M059J (cell line): ENCODE measurements around the gene HMX2. TPM values are rescaled to one million over a fixed set of nuclear protein-coding genes. Genes with fewer than 3 reads are reported as not detected.
"Not testable (repeated sequence)": the region's sequence is repeated elsewhere in the genome, so short reads cannot be mapped to it uniquely, and the experiment has no call there.

Experiments
- DNase-seq: peaks from one replicate; pipeline ENCODE4 v3.0.0-alpha.2; 2012; ENCODE audit warnings: low read depth
- total RNA-seq: library from RNA; depleted of rRNA; stranded (reverse); fragments of >200 nt; shearing (Covaris generic); gene quantifications from 2 replicates; pipeline ENCODE4 v1.2.3, GENCODE V29; 2014

The HMX2 gene
- total RNA-seq, 1 experiment from 2014 or later: 0.07 TPM

DNA sequence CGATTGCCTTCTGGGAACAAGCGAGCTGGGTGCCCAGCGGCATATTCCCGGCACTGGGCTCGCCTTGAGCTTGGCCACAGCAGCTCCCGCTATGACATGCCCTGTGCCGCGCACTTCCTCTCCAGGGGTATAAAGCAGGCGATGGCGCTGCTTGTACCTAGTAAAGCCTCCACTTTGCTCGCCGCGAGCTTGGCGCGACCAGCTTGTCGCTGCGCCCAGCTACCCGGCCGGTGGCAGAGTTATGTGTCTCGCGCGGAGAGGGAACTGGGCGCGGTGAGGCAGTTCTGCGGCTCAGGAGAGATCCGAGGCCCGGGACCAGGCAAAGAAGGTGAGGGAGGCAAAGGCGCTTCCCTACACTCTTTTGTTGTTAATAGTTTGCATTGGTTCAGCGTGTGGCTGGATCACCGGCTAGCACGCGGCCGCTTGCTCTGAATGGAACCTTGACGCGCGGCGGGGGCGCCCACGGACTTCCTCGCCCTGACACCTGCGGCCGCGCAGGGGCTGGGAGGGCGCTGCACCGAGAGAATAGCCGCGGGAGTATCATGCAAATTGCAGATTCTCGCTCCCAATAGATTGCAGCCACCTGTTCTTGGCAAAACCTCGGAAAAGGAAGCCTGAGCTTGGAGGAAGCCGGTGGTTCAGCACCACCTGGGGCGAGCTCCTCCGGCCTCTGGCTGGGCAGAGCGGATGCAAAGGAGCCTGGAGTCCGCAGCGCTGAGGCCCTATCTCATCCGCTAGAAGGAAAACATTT is 3.2 kb downstream of the HMX2 start:
- DNase-seq: peak; percentile 24

DNA sequence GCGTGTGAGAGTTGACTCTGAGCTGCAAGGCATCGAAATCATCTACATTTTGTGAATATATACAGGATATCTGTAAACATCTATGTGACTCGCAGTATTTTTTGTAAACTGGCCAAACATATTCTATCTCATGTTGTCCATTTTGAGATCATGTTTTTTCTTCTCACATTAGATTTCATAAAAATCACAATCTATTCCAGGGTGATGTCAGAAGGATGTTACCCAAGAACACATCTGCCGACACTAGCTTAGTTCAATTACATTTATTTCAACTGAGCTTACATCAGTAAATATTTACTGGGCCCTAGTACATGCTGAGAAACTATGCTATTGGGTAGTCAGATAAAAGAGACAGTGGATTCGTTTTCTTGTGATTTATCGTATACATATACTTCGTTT is 3.8 kb downstream of the HMX2 start:
- no peak for DNase-seq

DNA sequence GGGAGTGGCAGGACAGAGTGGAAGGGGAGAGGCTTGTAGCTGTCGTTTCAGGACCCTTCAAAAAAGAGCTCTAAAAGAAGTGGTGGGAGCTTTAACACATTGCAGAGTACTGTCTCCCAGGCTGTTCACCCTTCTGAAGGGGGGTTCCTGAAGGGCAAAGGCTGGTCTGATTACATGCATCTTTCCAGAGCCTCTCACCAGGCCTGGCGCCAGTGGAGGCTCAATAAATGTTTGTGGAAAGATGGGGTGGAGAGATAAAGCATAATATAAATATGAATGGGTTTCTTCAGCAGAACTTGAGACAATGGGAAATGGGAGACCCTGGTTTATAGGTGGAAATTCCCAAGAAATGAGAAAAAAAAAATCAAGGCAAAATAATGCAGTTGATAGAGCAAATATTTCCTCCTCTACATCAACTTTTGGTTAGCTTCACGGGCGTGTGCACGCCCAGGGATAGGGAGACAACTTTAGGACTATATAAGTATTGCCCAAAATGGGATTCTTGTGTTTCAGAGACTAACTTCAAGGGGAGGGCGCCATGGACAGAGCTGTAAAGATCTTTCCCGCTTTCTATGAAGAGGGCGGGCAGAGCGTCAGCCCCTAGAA is 5.7 kb downstream of the HMX2 start:
- DNase-seq: no peak

DNA sequence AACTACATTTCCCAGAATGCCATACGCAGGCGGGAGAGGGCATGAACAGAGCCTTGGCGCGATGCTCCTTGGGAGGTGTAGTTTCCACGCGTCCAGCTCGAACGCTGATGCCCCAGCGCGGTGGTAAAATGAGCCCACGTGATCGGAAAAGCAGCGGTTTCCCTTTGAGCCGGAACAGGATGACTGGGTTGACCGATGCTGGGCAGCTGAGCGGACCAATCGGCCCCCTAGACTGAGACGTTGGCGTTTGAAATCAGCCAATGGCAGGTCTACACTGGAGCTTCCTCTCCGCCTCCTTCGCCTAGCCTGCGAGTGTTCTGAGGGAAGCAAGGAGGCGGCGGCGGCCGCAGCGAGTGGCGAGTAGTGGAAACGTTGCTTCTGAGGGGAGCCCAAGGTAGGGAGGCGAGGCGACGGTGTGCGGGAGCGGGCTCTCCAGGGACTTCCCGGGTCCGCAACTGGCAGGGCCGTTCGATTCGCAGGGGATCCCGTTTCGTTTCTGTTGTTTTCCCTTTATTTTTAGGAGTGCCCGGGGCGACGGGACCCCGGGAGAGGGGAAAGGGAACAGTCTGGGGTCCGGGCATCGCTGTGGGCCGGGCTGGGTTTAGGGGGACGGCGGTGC is 6.3 kb downstream of the HMX2 start, which contains the start of gene BUB3:
BUB3 (plus strand) TSS at position 311 of the 619 bp plus-strand sequence. CDS start 516 bp downstream, outside the sequence.
- peak; percentile 99 for DNase-seq

DNA sequence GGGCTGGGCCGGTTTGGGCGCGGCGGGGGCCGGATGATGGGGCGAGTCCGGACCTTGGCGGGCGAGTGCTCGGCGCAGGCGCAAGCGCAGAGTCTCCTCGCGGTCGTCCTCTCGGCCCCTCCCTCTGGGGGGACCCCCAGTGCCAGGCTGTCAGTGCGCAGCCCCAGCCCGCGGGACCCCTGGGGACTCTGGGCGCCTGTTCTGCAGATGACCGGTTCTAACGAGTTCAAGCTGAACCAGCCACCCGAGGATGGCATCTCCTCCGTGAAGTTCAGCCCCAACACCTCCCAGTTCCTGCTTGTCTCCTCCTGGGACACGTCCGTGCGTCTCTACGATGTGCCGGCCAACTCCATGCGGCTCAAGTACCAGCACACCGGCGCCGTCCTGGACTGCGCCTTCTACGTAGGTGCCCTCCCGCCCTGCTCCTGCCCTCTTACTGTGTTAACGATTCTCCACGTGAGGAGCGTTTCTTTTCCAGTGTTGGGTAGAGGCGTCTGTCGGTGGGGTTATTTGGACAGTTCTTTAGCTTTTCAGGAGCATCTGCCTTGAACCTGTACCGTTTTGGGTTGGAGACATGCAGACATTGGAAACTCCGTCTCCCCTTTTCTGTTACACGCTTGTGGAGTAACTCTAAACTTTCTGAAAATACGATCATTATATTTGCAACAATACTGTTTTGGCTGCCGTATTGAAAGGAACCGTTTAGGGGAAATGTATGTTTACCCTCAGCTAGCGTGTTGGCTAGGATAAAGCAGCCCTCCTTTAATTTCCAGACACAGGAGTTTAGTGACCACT is 7.0 kb downstream of the HMX2 start:
- peak; percentile 56 for DNase-seq

DNA sequence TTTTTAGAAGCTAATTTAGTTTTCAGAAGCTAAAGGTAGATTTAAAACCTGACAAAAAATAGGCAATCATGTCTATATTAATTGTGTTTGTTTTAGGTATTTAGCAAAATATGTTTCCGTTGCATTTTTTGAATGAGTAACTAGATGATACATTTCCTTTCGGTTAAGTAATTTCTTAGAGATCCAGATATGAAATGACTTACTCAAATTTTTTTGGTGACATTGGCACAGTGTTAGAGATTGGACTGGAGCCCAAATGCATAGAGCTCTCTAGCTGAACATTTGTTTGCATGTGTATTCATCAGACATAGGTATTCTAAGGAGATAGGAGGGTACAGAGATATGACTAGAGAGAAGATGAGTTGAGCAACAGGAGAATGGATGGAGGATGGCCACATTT is 8.1 kb downstream of the HMX2 start:
- peak; percentile 24 for DNase-seq

DNA sequence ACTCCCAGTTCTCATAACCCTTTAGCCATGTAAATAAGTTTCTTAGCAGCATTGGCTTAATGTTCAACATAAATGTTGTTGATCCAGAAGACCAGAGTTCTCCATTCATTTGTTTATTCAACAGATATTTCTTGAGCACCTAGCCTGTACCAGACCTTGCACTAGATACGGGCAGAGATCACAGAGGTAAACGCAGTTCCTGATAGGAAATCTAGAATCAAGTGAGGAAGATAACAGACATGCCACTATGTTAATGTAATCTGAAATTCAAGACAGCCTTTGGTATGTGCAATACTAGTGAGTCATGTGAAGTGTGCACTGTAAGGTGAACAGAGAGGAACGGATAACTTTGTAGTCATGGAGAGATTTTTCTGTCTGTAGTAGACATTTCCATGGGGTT is 9.3 kb downstream of the HMX2 start:
- peak; percentile 65 for DNase-seq

DNA sequence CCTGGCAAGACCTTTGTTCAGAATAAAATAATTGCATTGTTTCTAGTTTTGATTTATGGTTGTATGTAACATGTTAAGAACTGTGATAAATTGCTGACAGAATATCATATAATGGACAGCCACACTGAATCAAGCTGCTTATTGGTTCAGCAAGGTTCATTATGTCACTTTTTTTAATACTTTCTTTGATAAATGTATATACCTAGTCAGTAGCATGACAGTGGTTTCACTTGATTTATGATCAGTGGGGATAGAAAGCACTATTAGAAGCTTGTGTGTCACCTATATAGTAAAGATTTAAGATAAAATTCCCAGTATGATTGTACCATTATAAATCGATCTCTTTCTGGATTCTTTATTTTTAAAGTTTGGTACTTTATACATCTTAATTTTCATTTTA is 10.7 kb downstream of the HMX2 start:
- DNase-seq: no peak

DNA sequence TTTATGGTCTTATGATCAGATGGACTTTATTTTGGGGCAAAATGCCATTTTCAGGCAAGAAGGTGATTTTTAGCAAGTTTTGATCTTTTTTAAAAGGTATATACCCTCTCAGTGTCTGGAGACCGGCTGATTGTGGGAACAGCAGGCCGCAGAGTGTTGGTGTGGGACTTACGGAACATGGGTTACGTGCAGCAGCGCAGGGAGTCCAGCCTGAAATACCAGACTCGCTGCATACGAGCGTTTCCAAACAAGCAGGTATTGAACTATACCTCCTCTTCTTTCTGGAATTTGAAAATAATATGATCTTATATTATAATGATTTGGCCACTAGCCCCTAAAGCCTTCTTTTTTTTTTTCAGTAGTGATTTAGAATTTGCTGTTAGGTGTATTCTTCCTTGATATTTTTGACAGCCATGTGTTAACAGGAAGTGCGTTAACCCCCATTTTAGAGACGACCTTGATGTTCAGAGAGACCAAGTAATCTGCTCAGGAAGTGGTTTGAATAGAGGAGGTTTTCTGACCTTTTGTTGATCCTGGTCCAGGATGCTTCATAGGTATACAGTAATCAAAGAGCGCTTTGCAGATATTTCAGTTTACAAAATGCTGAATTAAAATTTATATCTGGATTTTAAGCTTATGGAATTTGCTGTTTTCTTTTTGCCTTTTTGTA is 12.5 kb downstream of the HMX2 start:
- no peak for DNase-seq

DNA sequence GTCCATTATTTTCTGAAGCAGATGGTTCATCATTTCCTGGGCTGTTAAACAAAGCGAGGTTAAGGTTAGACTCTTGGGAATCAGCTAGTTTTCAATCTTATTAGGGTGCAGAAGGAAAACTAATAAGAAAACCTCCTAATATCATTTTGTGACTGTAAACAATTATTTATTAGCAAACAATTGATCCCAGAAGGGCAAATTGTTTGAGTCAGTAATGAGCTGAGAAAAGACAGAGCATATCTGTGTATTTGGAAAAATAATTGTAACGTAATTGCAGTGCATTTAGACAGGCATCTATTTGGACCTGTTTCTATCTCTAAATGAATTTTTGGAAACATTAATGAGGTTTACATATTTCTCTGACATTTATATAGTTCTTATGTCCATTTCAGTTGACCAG is 16.4 kb downstream of the HMX2 start:
- DNase-seq: no peak

DNA sequence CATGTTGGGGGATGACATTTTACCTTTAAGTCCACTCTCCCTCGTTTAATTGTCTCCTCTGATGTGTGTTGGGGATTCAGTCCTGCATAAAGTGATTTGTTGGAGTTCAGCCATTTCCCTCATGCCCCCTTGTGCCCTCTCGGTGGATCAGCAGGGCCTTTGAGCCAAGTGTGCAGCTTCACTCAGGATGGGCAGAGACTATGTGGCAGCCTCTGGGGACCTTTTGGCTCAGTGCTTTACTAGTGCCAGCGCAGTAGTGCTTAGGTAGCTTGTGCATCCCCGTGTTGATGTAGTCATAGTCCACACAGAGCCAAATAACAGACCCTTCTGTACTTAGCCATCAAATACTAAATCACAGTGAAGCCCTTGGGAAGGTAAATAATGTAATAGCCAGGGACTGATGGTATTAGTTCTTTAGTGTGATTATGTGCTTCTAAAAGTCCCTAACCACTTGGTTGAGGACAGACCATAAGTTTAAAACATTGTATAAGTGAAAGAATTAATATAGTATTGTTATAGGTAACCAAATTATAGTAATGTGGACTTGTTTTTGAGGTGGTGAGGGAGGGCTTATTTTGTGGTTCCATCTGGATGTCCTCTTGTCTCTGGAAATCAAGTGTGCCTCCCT is 17.6 kb downstream of the HMX2 start:
- DNase-seq: no peak

DNA sequence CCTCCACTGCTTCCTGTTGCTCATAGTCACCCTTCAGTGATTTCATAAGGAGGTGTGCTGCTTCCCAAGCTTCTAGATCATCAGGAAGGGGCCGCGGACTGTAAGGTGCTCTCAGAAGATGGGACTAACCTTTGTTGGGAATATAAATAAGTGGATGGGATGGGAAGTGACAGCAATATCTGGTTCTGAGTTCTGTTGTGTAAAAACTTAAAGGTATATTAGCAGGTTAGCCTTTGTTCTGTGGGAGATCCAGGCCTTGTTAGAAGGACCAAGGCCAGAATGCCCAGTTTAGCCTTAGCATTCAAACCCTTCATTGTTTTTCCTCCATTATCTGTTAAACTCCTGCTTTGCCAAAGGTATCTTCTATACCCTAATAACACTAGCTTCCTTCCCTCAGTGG is 18.7 kb downstream of the HMX2 start:
- no peak for DNase-seq

DNA sequence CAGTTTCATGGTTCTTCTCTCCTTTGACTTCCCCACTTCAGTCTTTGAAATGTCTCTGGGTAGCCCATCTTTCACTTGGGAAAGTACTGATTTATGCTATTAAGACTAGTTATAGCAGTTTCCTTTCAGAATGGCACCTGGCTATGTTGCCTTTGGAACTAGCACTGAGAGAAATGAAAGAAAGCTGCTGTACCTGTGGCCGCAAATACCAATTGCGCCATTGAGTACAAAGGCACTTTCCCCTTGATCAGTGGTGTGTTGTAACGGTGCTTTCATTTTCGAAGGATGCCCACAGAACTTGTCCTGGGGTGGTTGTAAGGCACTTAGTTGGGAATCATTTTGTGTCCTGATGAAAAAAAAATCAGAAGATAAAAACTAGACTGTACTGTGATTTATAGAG is 23.0 kb downstream of the HMX2 start:
- no peak for DNase-seq

DNA sequence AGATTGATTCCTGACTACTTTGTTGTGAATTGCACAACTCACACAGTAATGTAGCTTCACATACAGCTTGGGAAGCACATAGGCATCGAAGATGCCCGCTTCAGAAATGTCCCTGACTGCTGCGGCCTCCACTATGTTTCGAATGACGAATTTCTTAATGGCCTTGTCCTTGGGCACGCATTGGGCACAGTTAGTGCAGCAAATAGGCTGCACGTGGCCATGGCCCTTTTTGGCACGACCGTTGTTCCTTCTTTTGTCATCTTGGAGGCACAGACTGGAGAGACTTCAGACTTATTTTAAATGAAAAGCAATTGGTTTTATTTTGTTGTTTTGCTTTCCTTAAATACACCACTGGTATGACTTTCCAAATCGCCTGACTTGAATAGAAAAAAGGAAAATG is 23.7 kb downstream of the HMX2 start:
- DNase-seq: not testable (repeated sequence)

DNA sequence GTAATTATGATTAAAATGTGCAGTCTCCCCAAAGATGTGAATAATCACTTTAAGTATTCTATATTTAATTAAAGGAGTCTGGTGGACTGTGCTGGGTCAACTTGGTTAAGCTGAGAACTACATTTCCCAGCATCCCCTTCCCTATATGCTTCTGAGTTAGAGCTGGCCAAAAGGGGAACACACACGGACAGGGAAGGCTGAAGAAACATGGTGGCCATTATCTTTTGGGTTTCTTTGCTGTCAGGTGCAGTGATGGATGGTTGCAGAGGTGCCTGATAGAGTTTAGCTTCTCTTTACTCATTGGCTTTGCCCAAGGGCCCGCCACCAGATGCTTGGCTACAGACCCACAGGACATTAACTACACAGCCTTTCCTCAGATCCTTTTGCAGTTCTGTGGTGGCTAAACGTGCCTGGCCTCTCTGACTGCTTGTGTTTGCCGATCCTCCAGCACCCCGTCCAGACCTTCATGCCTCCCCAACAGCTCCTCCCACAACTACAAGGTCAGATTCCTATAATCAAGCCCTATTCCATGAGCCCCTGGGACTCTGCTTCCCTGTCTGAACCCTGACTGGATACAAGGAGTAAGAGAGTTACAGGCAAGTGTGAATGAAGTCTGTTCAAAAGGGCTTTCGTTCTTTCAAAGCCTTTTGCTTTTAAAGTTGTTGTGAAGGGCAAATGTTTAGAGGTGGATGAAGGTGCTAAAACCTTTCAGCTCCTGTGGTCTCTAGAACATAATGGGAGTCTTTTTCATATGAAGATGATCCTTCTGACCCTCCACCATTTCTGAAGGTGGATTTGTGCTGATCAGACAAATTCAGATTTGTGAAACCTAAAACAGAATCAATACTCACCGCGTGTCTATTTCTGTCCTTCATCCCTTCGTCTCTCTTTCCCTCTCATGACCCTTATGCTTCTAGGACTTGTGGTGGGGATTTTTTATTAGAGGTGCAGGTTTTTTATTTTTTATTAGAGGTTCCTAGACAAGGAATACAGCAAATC is 27.8 kb downstream of the HMX2 start:
- DNase-seq: no peak

DNA sequence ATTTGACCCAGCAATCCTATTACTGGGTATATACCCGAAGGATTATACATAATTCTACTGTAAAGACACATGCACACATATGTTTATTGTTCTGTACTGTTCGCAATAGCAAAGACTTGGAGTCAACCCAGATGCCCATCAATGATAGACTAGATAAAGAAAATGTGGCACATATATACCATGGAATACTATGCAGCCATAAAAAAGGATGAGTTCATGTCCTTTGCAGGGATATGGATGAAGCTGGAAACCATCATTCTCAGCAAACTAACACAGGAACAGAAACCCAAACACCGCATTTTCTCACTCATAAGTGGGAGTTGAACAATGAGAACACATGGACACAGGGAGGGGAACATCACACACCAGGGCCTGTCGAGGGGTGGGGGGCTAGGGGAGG is 30.5 kb downstream of the HMX2 start:
- not testable (repeated sequence) for DNase-seq

DNA sequence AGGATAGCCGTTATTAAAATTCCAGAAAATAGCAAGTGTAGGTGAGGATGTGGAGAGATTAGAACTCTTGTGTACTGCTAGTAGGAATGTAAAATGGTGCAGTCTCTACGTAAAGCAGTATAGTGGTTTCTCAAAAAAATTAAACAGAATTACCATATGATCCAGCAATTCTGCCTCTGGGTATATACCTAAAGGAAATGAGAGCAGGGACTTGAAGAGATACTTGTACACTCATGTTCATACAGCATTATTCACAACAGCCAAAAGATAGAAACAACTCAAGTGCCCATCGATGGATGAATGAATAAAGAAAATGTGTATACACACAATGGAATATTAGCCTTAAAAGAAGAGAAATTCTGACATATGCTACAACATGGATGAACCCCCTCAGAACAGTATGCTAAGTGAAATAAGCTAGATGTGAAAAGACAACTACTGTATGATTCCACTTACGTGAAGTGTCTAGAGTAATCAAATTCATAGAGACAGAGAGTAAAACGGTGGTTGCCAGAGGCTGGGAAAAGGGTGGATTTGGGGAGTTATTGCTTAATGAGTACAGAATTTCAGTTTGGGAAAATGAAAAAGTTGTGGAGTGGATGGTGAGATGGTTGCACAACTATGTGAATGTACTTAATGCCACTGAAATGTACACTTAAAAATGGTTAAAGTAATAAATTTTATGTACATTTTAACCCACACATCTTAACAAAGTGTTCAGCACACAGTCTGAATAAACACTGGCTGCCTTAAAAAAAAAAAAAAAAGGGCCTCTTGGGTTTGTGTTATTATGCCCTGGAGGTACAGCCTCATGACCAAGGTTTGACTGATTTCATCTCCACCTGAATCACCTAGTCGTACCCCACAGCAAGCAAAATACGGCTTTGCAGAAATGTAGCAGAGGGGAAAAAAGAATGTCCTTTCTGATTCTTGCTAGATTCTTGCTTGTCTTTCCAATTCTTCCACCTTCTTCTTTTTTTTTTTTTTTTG is 32.5 kb downstream of the HMX2 start:
- no peak for DNase-seq

DNA sequence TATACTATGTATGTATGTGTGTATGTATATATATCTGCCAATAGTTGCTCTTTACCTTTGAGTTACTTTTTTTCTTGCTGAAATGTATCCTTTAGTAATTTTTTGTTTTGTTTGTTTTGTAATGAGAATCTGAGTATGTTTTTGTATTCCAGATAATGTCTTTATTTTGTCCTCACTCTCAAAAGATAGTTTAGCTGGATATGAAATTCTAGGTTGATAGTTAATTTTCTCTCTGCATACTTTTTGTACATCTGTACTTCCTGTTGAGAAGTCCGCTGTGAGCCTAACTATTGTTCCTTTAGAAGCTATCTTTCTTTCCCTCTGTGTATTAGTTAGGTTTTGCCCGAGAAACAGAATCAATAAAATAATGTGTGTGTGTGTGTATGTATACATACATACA is 35.8 kb downstream of the HMX2 start:
- no peak for DNase-seq

DNA sequence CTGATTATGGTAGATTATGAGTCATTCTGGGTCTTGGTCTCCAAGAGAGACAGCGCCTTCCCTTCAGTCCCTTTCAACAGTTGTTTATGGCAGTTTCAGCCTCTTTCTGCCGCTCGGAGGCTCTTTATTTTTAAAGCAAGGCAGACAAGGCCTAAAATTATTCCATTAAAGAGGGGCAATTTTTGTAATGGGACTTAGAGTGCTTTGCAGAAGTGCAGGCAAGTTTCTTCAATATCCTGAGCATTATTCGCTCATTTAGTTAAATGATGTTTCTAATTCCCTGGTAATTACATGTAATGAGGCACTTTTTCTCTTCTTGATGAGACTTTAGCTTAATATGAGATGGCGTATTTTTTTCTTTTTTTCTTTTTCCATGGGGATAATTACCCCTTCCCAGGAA is 39.8 kb downstream of the HMX2 start:
- DNase-seq: no peak
